Left lobe of liver (tissue), 2 donors: ENCODE measurements around the gene GTSF1L. TPM values are rescaled to one million over a fixed set of nuclear protein-coding genes. Genes with fewer than 3 reads are reported as not detected.
"Not testable (repeated sequence)": the region's sequence is repeated elsewhere in the genome, so short reads cannot be mapped to it uniquely, and the experiment has no call there.

Experiments used
- ATAC-seq: fragments of 200-7000 bp; cut with Tn5 transposase; one replicate; pipeline ENCODE4 v1.9.1; 2020; ENCODE audit warnings: mild to moderate bottlenecking, moderate library complexity
- DNase-seq: peaks from one replicate; pipeline ENCODE4 v3.0.0-alpha.2; 2020; ENCODE audit warnings: low spot score
- total RNA-seq: library from RNA; stranded (reverse); gene quantifications from one replicate; pipeline ENCODE4 v1.2.1, GENCODE V29; 2021
- donor health status: DM: no; HTN: no; CAD: no; lungs with moderate emphysema.
- donor health status: DM: no; HTN: yes; CAD: no.

Gene GTSF1L
- not detected for total RNA-seq

DNA sequence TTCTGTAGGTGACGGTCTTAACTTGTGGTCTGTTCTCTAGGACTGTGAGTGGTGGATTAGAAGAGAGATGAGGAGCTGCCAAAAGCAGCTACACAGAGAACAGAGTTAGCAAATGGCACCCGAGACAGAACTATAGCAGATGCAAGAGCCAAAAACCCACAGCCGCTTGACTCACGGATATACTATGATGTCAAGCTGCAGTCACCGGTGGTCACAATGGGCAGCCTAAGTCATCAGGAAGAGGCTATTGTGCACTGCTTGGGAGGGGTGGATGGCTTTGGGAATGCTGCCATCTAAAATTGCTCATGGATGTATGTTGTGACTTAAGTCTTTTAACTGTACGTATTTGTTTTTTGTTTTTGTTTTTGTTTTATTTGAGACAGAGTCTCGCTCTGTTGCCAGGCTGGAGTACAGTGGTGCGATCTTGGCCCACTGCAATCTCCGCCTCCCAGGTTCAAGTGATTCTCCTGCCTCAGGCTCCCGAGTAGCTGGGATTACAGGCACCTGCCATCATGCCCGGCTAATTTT, at the start of gene GTSF1L:
TSS of gene GTSF1L (minus strand) at position 192 of the 528 bp plus-strand sequence. CDS start 308 bp downstream, outside the sequence.
- ATAC-seq (no peak), DNase-seq (no peak)

DNA sequence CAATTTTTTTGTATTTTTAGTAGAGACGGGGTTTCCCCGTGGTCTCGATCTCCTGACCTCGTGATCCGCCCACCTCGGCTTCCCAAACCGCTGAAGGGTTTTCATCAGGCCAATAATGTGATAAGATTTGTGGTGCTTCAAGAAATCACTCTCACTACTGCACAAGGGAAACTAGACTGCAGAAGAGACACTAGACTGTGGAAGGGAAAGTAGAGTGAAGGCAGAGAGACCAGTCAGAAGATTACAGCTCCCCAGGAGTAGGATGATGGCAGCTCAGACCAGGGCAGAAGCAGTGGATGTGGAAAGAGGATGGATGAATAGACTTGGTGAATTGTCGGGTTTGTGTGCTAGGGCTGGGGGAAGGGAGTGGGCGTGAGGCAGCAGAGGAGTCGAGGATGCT, 48.0 kb upstream of the GTSF1L start:
- ATAC-seq (no peak), DNase-seq (no peak)

DNA sequence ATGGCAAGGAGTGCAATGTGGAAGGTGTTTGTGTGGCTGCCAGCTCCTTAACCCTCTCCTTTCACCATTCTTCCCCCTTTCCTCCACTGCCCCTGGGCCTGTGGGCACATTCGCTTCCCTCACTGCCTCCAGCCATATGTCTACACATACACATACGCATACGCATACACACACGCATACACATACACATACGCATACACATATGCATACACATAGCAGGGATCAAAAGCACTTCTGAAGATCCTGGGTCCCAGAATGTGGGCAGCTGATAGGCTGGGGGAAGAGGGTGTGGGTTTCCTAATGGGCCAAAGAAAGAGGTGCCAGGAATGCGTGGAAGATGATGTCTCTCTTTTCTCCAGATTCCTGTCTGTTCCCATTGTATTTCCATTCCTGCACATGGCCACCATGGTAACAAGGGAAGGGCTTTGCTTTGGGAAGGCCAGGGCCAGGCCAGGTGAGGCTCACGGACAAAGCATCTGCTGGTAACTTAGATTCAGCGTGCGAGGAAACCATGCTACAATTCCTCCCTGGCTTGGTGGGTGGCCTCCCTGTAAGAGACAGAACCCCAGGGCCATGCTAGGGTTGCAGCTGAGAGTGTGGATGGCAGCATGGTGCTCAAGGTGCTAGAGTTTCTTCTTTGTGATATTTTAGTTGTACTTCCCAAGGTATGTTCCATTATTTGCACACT, 44.8 kb upstream of the GTSF1L start:
- DNase-seq = no peak
- no peak for ATAC-seq

DNA sequence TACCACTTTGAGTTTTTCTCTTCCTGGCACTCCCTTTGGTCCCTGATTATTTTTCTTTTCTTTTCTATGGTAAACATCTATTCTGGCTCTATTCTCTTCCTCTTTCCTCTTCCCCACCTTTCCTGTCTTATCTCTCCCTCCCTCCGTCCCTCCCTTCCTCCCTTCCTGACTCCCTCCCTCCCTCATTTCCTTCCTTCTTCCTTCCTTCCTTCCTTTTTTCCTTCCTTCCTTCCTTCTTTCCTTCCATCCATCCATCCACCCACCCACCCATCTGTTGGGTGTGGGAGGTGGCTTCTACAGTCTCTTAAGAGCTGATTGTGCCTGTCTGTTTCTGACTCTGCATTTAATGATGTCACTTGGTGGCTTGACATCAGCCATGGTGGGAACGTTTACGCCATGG, 43.5 kb upstream of the GTSF1L start:
- no peak for ATAC-seq
- DNase-seq = no peak

DNA sequence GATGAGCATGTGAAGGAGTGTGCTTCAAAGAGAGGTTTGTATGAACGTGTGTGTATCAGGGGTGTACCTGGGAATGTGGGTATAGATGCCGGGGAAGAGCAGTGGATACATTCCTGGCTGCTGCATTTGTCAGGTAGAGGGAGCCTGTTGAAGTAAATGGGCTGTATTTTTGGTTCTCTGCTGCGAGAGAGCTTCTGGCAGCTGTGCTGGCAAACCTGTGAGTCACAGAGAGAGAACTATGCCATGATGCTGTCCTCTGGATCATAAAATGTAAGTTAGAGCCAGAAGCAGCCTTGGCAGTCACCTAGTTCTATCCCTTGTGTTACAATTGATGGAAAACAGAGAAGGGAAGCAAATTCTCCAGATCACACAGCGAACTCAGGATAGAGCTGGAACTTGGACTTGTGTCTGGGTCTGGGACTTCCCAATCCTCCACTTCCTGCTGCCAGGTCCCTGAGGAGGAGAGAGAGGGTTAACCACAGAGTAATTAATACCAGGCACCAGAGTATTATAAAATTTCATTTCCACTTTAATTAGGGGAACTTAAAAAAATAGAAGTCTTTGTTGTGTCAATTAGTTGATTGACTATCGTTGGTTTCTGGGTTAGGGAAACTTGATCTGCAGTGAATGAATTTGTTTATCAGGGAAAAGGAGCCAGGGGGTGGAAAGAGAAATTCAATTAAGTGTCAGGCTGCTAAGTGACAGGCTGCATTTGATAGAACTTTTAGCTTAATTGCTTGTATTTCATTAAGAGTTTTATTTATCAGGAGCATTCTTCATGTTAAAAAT, 41.1 kb upstream of the GTSF1L start:
- DNase-seq = no peak
- no peak for ATAC-seq

DNA sequence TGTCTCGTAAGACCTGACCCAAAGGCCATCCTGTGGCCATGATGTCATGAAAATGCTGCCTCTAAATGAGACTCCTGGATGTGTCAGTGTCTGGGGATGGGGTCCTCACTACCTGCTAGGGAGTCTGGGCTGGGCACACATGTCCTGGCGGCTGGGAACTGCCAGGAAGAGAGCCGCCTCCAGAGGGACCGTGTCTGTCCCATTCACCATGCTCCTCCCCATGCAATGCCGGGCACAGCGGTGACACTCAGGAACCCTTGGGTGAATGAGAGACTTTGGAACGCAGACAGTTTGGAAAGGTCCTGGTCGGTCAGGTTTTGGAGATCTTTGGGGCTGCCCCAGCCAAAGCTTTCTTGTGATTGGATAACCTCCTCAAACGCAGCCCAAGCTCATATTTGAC, 40.1 kb upstream of the GTSF1L start:
- DNase-seq (no peak), ATAC-seq (no peak)

DNA sequence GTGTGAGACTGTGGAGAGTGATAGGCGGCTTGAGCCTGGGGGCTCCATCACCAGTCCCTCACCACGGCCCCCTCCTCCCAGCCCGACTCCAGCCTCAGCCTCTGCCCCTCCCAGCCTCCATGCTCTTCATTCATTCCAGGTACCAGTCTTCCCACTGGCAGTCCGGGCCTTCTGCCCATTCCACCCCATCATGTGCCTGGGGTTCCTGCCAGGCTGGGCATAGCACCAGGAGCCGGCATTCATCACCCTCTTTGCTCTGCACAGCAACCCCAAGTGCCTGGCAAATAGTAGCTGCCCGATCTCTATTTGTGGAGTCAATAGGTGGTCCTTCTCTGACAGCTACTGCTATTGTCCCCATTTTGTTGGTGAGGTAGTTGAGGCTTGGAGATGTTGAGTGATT, 39.6 kb upstream of the GTSF1L start:
- no peak for DNase-seq
- ATAC-seq = no peak

DNA sequence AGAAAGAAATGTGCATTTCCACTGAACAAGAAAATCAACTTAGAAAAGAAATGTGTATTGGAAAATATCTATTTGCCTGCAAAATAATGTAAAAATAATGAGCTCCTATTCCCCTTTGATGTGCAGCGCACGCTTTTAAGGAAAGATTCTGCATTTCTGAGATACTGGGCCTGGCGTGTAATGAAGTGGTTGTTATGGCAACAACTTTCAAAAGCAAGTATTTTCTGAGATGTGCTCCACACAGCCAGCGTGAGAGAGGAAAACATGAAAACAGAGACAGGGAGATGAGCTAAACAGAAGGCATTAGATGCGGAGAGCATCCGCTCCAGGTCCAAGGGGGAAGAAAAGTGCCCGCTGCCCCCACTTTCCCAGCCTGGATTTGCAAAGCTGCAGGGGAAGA, 39.1 kb upstream of the GTSF1L start:
- DNase-seq (no peak), ATAC-seq (no peak)

DNA sequence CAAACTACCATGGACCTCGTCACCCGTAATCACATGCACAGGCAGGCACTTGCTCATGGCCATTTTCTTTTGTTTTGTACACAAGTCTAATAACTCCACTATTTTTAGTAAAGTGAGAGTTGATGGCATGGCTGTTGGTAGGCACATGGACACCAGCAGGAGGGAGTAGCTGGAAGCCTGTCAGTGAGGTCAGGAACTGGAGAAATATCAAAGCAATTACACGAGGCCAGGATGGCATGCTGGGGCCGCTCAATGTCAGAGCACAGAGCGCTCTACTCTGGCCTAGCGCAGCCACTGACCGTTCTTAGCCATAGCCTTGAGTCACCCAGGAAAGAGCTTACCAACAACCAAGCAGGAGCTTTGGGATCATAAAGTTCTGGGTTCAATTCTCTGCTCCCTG, 36.1 kb upstream of the GTSF1L start:
- DNase-seq = no peak
- ATAC-seq = no peak

DNA sequence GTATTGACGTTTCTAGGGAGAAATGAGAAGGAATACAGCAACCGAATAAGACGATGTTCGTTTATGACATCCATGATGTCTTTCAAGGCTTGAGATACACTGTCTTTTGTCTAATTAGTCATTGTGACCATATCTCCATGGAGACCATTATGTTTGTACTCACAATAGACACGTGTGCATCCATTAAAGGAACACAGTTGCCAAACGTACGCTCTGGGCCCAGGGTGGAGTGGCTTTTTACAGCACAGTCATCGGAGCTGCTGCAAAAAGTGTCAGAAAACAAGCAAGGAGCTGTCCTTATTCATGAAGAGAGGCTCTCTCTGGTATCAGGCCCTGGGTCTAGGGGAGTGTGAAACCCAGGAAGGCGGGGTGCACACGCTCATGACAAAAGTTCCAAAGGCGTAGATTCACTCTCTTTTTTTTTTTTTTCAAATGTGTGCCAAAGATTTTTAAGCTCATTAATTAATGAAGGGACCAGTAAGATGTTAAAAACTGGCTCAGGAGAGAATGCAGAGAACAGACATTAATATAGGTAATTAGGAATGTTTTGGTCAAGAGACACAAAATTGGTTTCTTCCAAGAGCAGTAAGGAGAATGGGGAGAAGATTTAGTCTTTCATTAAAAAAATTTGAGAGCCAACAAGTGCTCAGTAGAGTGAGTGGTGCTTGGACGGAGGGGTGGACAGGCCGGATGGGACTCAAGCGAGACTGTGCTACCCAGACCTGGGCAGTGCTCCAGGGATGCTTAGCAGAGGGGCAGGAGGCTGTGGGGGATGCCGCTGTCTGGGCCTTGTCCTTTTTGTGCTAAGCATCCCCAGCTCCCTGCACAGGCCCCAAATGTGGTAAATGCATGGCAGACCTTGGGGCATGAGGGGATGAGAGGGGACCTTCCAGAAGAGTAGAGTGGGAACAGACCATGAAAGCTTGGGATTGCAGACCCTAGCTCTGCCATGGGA, 34.9 kb upstream of the GTSF1L start:
- ATAC-seq (no peak), DNase-seq (no peak)

DNA sequence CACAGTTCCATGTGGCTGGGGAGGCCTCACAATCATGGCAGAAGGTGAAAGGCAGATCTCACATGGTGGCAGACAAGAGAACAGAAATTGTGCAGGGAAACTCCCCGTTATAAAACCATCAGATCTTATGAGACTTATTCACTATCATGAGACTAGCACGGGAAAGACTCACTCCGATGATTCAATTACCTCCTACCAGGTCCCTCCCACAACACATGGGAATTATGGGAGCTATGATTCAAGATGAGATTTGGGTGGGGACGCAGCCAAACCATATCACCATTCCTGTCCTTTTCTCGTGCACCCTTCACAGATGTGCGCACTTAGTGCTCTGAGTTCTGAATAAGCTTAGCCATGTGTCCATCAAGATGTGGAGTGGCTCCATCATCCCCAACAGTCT, 31.1 kb upstream of the GTSF1L start:
- ATAC-seq, DNase-seq: not testable (repeated sequence)

DNA sequence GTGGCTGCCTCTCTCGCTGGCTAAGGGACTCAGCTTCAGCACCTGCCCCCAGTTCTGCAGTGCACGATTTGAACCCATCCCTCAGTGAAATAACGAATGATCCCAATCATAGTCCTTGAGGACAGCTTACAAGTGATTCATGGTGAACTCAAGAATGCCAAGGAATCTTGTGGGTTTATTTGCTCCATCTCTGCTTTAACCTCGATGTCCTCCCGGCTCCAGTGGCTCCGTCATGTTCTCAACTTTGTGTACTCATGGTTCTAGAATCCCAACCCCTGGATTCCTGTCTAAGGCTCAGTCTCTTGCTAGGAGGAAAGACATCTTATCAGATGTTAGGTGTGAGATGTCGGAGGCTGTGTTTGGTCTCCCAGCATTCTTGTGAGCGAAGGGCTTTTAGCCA, 29.0 kb upstream of the GTSF1L start:
- DNase-seq (no peak), ATAC-seq (no peak)

DNA sequence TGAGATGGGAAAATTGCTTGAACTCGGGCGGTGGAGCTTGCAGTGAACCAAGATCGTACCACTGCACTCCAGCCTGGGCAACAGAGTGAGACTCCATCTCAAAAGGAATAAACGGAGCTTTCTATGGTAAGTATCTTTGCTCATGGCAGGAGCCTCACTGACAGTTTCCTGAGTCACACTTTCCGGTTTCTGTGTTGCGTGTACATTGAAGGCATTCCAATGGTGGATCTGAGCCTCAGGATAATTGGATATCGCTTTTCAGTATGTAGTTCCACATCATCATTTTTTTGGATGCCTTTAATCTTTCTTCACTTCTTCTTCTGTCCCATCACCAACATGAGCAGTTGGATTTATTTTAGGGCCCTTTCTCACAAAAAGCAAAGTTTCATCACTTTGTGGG, 28.6 kb upstream of the GTSF1L start:
- ATAC-seq = no peak

DNA sequence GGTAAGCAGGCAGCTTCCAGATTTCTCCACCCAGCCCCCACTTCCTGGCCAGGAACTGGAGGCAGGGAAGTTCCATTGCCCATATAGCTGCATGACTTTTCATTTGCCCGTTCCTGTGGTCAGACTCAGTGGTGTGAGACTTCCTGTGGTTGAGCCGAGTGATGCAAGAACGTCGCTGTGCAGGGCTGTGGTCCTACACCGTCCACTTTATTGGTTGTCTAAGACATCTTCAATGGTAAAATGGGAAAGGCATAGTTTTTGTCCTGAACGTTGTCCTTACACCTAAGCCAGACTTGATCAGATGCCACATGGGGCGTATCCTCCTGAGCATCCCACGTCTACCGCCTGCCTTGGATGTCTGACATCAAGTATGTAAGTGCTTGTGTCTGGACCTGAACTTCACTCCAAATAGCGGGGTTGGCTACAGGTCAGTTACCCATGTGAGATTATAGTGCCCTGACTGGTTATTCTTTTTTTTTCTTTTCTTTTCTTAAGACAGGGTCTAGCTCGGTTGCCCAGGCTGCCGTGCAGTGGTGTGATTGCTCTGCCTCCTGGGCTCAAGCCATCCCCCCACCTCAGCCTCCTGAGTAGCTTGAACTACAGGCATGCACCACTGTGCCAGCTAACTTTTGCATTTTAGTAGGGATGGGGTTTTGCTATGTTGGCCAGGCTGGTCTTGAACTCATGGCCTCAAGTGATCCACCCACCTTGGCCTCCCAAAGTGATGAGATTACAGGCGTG, 25.9 kb upstream of the GTSF1L start:
- ATAC-seq = no peak
- no peak for DNase-seq

More for the DNA sequence above, 28.6 kb upstream of the GTSF1L start:
- DNase-seq = no peak

DNA sequence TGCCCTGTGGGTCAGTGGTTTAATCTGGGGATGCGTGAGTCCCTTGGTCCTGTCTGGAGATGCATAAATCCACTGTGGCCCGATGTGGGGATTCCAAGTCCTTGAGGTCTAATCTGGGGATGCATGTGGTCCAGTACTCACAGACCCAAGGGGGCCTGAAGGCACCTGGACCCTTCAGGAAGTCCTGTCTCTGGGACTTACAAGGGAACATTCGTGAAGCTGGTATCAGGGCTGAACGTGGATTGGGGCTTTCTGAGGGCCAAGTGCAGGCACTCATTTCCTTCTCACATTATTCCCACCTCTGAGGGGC, 25.2 kb upstream of the GTSF1L start:
- DNase-seq (no peak), ATAC-seq (no peak)

DNA sequence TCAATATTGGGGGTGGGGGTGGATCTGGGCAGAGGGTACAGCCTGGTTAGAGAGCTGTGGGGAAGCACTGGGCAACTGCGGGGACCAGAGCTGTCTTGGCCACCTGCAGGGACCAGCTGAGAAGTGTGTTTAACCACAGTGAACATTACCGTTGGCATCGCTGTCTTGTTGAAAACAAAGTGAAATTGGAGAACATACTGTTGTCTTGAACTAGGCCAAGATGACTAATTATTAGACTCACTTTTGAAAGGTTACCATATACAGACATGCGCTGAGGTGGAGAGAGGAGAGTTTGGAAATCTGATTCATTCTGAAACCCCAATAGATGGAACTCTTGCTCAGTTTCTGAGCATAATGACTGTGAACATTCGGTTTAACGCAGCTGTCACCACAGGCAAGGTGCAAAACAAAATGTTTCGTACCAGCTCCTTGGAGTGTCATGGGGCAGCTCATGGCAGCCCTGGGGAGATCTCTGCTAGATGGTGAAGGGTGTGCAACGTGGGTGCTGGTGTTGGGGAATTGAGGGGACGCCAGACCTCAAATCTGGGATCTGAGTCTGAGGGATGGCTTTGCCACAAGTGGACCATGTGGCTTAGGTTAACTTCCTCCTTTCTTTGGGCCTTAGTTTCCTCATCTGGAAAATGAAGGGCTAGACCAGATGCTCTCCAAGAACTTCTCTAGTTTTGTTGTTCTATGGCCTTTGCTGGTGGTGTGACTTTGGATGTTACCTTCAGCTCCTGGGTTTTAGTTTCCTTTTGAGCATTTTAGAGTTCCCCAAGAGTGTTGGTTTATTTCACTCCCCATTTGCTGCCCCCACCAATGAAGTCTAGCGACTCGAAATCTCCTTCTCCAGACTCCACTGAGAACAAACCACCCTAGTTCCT, 24.6 kb upstream of the GTSF1L start:
- DNase-seq = no peak
- ATAC-seq = no peak

DNA sequence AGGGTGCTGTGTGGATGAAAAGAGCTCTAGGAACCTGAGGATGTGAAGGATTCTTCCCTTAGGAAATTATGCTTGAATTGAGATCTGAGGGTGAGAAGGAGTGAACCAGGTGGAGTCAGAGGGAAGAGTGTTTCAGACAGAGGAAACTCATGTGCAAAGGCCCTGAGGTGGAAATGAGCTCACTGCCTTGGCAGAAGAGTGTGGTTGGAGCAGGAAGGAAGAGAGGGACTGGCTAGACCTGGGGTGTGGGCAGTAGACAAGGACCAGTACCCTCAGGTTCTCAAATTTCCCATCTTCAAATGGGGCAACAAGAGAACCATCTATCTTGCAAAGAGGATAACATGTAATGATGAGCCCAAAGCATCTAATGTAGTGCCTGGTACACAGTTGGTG, 24.0 kb upstream of the GTSF1L start:
- no peak for DNase-seq
- no peak for ATAC-seq

DNA sequence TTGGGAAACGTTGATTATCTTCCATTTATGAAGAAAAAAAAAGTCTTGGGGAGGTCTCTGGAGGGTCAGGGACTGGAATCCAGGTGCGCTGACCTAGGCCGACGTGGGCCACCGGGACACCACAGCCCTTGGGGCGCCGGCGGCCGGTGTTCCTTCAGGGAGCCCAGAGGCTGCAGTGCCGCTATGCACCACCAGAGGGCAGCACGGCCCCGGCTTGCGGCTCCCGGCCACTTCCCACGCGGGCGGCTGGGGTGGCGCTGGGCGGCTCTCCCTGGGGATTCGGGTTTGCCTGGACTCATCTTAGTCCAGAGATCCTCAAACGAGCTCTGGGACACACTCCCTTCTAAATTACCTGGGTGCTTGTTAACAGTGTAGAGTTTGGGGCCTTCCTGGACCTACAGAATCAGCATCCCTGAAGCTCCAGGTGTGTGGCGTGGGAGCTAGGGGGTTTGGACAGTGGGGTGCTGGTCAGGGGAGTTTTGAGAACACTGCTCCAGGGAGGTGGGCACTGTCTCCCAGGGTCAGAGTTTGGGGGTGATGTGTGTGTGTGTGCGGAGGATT, 23.0 kb upstream of the GTSF1L start:
- DNase-seq (peak; percentile 81), ATAC-seq (peak; percentile 99)

DNA sequence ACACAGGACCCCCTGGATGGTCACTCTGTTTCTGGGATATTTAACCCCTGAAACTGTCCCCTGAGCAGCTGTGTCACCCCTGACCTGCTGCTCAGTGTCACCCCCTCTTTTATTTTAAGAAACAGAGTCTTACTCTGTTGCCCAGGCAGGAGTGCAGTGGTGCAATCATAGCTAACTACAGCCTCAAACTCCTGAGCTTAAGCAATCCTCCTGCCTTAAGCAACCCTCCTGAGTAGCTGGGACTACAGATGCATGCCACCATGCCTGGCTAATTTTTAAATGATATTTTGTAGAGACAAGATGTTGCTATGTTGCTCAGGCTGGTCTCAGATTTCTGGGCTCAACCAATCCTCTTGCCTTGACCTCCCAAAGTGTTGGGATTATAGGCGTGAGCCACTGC, 21.5 kb upstream of the GTSF1L start:
- ATAC-seq = no peak
- no peak for DNase-seq
